PC-9 (cell line): ENCODE data around the gene PTTG1IP. TPM values are rescaled to one million over a fixed set of nuclear protein-coding genes. Genes with fewer than 3 reads are reported as not detected.

ENCODE experiments used
- BruUV-seq: library from RNA; stranded (reverse); fragments of 400-500 nt; replicated peaks from 2 replicates; lab custom pipeline; 2021; lab: Mats Ljungman, UMichigan
- CTCF ChIA-PET: fragments of 300-600 bp; sonication (Branson Sonifier 250); formaldehyde crosslinking; loops from one replicate; lab custom pipeline; 2022; ENCODE audit warnings: antibody characterized with exemption; lab: Charles Lee
- POLR2A ChIA-PET: fragments of 300-600 bp; sonication (Branson Sonifier 250); formaldehyde crosslinking; loops from one replicate; lab custom pipeline; 2022; ENCODE audit warnings: antibody characterized with exemption; ENCODE audit not compliant: unreplicated experiment; lab: Charles Lee
- DNase-seq, 2 experiments: peaks; one replicate each; pipeline versions ENCODE4 v3.0.0 to v3.0.0-alpha.2; 2015 to 2022; ENCODE audit warnings: mixed read lengths in 1 of 2
- H2AFZ ChIP-seq: fragments of 200-600 bp; sonication (generic); 2 replicates; pipeline ENCODE4 v1.8.1; 2017; ENCODE audit warnings: antibody characterized with exemption
- H3F3A ChIP-seq: fragments of 200-600 bp; sonication (generic); 2 replicates; pipeline ENCODE4 v1.8.1; 2017; ENCODE audit warnings: antibody characterized with exemption, mild to moderate bottlenecking, low read depth; ENCODE audit not compliant: insufficient read depth
- H3K27ac ChIP-seq: fragments of 200-600 bp; sonication (generic); 2 replicates; pipeline ENCODE4 v1.6.1; 2016; ENCODE audit warnings: mixed run types
- H3K27me3 ChIP-seq: fragments of 200-600 bp; sonication (generic); 2 replicates; pipeline ENCODE4 v1.6.1; 2016; ENCODE audit warnings: low read depth, mixed run types; ENCODE audit not compliant: insufficient read depth
- H3K36me3 ChIP-seq: fragments of 200-600 bp; sonication (generic); 2 replicates; pipeline ENCODE4 v1.6.1; 2016; ENCODE audit warnings: low read depth, mixed run types
- H3K4me1 ChIP-seq: fragments of 200-600 bp; sonication (generic); replicated peaks from 2 replicates; pipeline ENCODE4 v1.6.1; 2016; ENCODE audit warnings: mixed run types; ENCODE audit not compliant: insufficient read depth
- H3K4me2 ChIP-seq: fragments of 200-600 bp; sonication (generic); 2 replicates; pipeline ENCODE4 v1.6.1; 2017; ENCODE audit warnings: mixed run types
- H3K4me3 ChIP-seq: fragments of 200-600 bp; sonication (generic); 2 replicates; pipeline ENCODE4 v1.6.1; 2016; ENCODE audit warnings: mixed run types
- H3K79me2 ChIP-seq: fragments of 200-600 bp; sonication (generic); 2 replicates; pipeline ENCODE4 v1.6.1; 2017; ENCODE audit warnings: low read depth, mixed run types
- H3K9me2 ChIP-seq: fragments of 200-600 bp; sonication (generic); 2 replicates; pipeline ENCODE4 v1.8.1; 2017; ENCODE audit warnings: mild to moderate bottlenecking; ENCODE audit not compliant: insufficient read depth
- H3K9me3 ChIP-seq: fragments of 200-600 bp; sonication (generic); 2 replicates; pipeline ENCODE4 v1.8.1; 2016; ENCODE audit warnings: low read depth; ENCODE audit not compliant: insufficient read depth
- H4K20me1 ChIP-seq: fragments of 200-600 bp; sonication (generic); 2 replicates; pipeline ENCODE4 v1.8.1; 2017; ENCODE audit not compliant: insufficient read depth
- EZH2 ChIP-seq: fragments of 200-600 bp; sonication (generic); IDR thresholded peaks from 2 replicates; pipeline ENCODE4 v1.8.0; 2017; ENCODE audit warnings: antibody characterized with exemption, low read depth
- intact Hi-C: fragments of 100-400 bp; cut with micrococcal nuclease; formaldehyde crosslinking; loops from one replicate; pipeline ENCODE4 v1.10.0; 2022; ENCODE audit not compliant: unreplicated experiment
- total RNA-seq: library from RNA; stranded (reverse); gene quantifications from 2 replicates; pipeline ENCODE4 v1.2.3, GENCODE V29; 2021
- TF ChIP-seq, protein P1 (sequence below): fragments of 200-600 bp; sonication (generic); conservative IDR thresholded peaks from 2 replicates; pipeline ENCODE4 v1.6.1; 2017; ENCODE audit warnings: mixed run types, antibody characterized with exemption, mild to moderate bottlenecking, moderate library complexity

The PTTG1IP gene
- total RNA-seq, 1 experiment from 2014 or later: 174 TPM

DNA sequence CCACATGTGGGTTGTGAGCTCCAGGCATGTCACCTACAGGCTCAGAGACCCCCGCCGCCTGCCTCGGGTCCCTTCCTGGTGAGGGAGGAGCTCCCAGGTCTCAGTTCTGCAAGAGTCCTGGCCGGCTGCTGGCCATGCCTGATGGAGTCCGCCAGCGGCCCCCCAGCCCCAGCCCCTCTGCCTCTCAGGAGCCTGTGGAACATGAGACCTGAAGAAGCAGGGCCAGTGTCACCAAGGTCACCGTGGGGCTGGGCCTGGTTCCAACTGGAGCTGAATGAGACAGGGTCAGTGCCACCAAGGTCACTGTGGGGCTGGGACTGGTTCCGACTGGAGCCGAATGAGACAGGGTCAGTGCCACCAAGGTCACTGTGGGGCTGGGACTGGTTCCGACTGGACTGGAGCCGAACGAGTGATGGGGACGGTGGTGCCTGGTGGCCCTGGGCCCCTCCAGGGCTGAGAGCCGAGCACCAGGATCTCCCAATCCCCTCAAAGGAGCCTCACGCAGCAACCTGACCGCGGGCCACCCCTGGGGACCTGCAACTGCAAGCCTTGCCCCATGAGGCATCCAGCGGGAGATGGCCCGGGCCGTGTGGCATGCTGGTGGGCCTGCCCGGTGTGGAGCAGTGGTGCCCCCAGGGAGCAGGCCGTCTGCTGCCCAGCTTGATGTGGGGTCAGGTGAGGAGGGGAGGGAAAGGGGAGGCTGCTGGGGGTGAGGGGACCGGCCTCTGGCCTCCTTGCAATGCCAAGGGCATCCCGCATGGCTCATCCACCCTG, 14.5 kb upstream of the PTTG1IP start:
- Histone ChIP-seq H3K9me3 (no peaks in the 10 kb centered on the region), H2AFZ (no peak overlapping the region), H3K79me2 (no peaks in the 10 kb centered on the region), H3K9me2 (no peaks in the 10 kb centered on the region), H3K4me3 (no peak overlapping the region), H3K4me2 (no peak overlapping the region), H3K27ac (no peak overlapping the region), H3F3A (peaks cover 8% of the 10 kb centered on the region), H4K20me1 (no peaks in the 10 kb centered on the region), H3K27me3 (no peaks in the 10 kb centered on the region), H3K36me3 (no peaks in the 10 kb centered on the region), H3K4me1 (peaks cover 7% of the 10 kb centered on the region)
- DNase-seq: no peak
- TF ChIP-seq, protein P1, sequence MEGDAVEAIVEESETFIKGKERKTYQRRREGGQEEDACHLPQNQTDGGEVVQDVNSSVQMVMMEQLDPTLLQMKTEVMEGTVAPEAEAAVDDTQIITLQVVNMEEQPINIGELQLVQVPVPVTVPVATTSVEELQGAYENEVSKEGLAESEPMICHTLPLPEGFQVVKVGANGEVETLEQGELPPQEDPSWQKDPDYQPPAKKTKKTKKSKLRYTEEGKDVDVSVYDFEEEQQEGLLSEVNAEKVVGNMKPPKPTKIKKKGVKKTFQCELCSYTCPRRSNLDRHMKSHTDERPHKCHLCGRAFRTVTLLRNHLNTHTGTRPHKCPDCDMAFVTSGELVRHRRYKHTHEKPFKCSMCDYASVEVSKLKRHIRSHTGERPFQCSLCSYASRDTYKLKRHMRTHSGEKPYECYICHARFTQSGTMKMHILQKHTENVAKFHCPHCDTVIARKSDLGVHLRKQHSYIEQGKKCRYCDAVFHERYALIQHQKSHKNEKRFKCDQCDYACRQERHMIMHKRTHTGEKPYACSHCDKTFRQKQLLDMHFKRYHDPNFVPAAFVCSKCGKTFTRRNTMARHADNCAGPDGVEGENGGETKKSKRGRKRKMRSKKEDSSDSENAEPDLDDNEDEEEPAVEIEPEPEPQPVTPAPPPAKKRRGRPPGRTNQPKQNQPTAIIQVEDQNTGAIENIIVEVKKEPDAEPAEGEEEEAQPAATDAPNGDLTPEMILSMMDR: no peak
- TF ChIP-seq EZH2: no peak
- no TSS peak for BruUV-seq
- CTCF ChIA-PET: no interaction called here
- intact Hi-C loops: no loop called here
- POLR2A ChIA-PET: no interaction called here

DNA sequence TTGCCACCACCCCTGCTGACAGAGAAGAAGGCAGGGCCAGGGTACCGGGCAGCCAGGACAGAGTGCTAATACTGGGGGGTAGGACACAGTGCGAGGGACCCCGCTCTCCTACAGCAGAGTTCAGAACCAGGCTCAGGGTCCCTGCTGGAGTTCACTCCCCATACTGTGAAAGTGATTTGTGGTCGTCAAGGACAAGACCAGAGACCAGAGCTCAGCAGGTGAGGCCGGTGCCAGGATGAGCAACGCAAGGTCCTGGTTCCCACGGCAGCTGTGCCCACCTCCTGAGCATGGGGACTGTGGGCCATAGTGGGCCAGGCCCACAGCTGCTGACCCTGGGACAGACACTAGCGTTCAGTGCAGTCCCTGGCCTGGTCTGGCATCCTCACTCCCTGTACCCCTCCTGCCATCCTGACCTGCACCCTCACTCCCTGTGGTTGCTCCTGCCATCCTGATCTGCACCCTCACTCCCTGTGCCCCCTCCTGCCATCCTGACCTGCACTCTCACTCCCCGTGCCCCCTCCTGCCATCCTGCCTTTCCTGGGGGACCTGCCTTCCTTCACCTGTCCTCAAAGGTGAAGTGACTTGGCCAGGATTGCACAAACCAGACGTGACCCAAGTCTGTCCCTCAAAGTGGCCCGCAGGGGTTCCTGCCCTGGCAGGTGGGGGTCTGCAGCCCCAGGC, 13.8 kb upstream of the PTTG1IP start:
- no peak for DNase-seq
- POLR2A ChIA-PET: no interaction called here
- no peak overlapping the region for H3K4me2 ChIP-seq
- peaks cover 10% of the 10 kb centered on the region for H3F3A ChIP-seq
- H3K79me2 ChIP-seq: no peaks in the 10 kb centered on the region
- no peak overlapping the region for H3K27ac ChIP-seq
- peaks cover 13% of the 10 kb centered on the region for H3K4me1 ChIP-seq
- H3K9me2 ChIP-seq: no peaks in the 10 kb centered on the region
- no TSS peak for BruUV-seq
- H4K20me1 ChIP-seq: no peaks in the 10 kb centered on the region
- intact Hi-C loops: no loop called here
- no peaks in the 10 kb centered on the region for H3K36me3 ChIP-seq
- no peak overlapping the region for H3K4me3 ChIP-seq
- no peaks in the 10 kb centered on the region for H3K27me3 ChIP-seq
- CTCF ChIA-PET: no interaction called here
- no peak overlapping the region for H2AFZ ChIP-seq
- TF ChIP-seq, protein P1: no peak
- no peak for TF ChIP-seq EZH2
- no peaks in the 10 kb centered on the region for H3K9me3 ChIP-seq

DNA sequence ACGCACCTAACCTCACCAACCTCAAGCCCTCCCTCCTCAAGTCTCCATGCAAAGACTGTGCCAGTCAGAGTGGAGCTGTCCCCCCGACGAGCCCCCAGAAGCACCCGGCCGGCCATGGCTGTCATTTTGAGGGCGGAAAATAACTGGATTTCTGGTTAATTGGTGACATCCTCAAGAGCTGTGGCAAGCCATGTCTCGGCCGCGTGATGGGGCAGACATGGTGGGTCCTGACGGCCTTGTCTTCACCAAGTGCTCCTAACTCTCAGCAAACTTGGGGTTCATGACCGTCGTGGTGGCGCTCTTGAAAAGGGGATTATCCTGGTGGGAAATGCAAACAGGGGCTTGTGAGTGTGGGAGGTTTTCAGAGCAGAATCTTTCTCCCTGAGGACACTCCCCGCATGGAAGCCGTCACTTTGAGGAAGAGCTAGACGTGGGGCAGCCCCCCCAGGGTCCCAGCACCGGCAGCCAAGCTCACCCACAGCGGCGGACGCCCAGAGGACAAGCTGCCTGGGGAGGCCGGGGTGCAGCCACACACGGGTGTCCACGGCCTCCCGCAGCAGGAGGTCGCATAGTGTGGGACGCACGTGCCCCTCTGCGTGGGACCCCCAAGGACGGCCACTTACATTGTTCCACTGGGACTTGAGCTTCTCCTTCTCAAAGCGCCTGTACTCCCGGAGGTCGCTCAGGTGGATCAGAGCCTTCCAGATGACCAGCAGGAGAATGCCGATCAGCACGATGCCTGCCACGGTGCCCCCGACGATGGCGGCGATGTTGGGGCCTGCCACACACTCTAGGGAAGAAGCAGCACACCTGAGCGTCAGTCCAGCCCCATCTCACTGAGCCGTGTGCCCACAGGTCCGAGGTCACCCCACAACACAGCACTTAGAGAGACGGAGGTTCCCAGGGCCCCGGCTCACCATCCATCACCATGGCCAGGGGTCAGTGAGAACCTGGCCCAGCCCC, 12.9 kb upstream of the PTTG1IP start:
- intact Hi-C loops: no loop called here
- Histone ChIP-seq H3K36me3 (no peaks in the 10 kb centered on the region), H3K79me2 (no peaks in the 10 kb centered on the region), H3K4me3 (no peak overlapping the region), H3K9me3 (no peaks in the 10 kb centered on the region), H3K4me1 (peaks cover 22% of the 10 kb centered on the region), H2AFZ (no peak overlapping the region), H3K9me2 (no peaks in the 10 kb centered on the region), H3K4me2 (no peak overlapping the region), H3F3A (peaks cover 18% of the 10 kb centered on the region), H3K27me3 (no peaks in the 10 kb centered on the region), H3K27ac (no peak overlapping the region), H4K20me1 (no peaks in the 10 kb centered on the region)
- BruUV-seq: no TSS peak
- no peak for DNase-seq
- ChIA-PET CTCF (no interaction called here), POLR2A (interaction anchor here (0.5 to 0.6 kb wide), 2 partner anchors 25 to 85 kb away, joined by 4 to 9 read pairs; partner anchors contain the start of gene UBE2G2)
- no peak for TF ChIP-seq EZH2
- TF ChIP-seq, protein P1: no peak
